WTC11 (cell line): ENCODE results near the gene CASD1.

Experiments
- CREB1 ChIP-seq: sonication (generic); formaldehyde crosslinking; IDR thresholded peaks from 2 replicates; pipeline ENCODE4 v1.8.0; 2023; ENCODE audit warnings: mild to moderate bottlenecking, missing genetic modification reagents
- TF ChIP-seq, protein P1 (sequence below): fragments of 200-600 bp; IDR thresholded peaks from 2 replicates; pipeline ENCODE4 v1.8.0; 2022; ENCODE audit warnings: antibody characterized with exemption
- TF ChIP-seq, protein P2 (sequence below): sonication (generic); formaldehyde crosslinking; IDR thresholded peaks from 2 replicates; pipeline ENCODE4 v1.8.0; 2022; ENCODE audit warnings: mild to moderate bottlenecking, missing genetic modification reagents

DNA sequence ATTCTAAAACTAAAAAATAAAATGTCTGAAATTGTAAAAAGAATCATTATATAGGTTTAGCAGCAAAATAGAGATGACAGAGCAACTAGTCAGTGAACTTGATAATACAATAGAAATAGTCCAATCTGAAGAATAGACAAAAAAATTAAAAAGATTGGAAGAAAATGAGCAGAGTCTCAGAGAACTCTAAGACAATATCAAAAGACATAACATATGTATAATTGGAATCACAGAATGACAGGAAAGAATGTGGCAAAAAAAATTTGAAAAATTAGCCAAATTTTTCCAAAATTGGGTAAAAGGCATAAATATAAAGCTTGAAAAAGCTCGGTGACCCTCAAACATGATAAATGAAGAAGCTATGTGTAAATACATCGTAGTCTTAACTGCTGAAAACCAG, 38.0 kb upstream of the CASD1 start:
- TF ChIP-seq, protein P1, sequence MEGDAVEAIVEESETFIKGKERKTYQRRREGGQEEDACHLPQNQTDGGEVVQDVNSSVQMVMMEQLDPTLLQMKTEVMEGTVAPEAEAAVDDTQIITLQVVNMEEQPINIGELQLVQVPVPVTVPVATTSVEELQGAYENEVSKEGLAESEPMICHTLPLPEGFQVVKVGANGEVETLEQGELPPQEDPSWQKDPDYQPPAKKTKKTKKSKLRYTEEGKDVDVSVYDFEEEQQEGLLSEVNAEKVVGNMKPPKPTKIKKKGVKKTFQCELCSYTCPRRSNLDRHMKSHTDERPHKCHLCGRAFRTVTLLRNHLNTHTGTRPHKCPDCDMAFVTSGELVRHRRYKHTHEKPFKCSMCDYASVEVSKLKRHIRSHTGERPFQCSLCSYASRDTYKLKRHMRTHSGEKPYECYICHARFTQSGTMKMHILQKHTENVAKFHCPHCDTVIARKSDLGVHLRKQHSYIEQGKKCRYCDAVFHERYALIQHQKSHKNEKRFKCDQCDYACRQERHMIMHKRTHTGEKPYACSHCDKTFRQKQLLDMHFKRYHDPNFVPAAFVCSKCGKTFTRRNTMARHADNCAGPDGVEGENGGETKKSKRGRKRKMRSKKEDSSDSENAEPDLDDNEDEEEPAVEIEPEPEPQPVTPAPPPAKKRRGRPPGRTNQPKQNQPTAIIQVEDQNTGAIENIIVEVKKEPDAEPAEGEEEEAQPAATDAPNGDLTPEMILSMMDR = no peak
- no peak for TF ChIP-seq CREB1 (CRISPR knock-in tag)
- TF ChIP-seq, protein P2, sequence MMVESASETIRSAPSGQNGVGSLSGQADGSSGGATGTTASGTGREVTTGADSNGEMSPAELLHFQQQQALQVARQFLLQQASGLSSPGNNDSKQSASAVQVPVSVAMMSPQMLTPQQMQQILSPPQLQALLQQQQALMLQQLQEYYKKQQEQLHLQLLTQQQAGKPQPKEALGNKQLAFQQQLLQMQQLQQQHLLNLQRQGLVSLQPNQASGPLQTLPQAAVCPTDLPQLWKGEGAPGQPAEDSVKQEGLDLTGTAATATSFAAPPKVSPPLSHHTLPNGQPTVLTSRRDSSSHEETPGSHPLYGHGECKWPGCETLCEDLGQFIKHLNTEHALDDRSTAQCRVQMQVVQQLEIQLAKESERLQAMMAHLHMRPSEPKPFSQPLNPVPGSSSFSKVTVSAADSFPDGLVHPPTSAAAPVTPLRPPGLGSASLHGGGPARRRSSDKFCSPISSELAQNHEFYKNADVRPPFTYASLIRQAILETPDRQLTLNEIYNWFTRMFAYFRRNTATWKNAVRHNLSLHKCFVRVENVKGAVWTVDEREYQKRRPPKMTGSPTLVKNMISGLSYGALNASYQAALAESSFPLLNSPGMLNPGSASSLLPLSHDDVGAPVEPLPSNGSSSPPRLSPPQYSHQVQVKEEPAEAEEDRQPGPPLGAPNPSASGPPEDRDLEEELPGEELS (CRISPR knock-in tag) = no peak
